Endothelial cell of umbilical vein (primary cell): ENCODE measurements around the gene MACROD2. TPM values are rescaled to one million over a fixed set of nuclear protein-coding genes. Genes with fewer than 3 reads are reported as not detected.

Experiments
- BruUV-seq: library from RNA; stranded (reverse); fragments of 400-500 nt; replicated peaks from 2 replicates; lab custom pipeline; 2021; lab: Mats Ljungman, UMichigan
- CTCF ChIA-PET: fragments of 300-600, 350-600 bp; sonication (Branson Sonifier 250); formaldehyde crosslinking; loops from one replicate; lab custom pipeline; 2021; ENCODE audit warnings: antibody characterized with exemption, inconsistent platforms; lab: Charles Lee
- POLR2A ChIA-PET: fragments of 300-600, 350-600 bp; sonication (Branson Sonifier 250); formaldehyde crosslinking; loops from one replicate; lab custom pipeline; 2021; ENCODE audit warnings: antibody characterized with exemption, inconsistent platforms; lab: Charles Lee
- DNase-seq: peaks from one replicate; pipeline ENCODE4 v3.0.0-alpha.2; 2011; ENCODE audit warnings: low read depth, low spot score
- FAIRE-seq: peaks from 2 replicates; lab custom pipeline; 2011; peaks lifted over from hg19 to GRCh38; lab: Jason Lieb, UNC
- H2AFZ ChIP-seq: 2 replicates; pipeline ENCODE4 v1.6.0; 2012; ENCODE audit warnings: low read depth, low read length, control low read depth, inconsistent platforms
- H3K27ac ChIP-seq: 2 replicates; pipeline ENCODE4 v1.5.1; 2011; ENCODE audit warnings: low read depth, mild to moderate bottlenecking, control low read depth, low read length, moderate library complexity; ENCODE audit not compliant: insufficient read depth
- H3K27me3 ChIP-seq, 2 experiments: 2 replicates each; pipeline versions ENCODE4 v1.6.0 to v1.6.1; 2011; ENCODE audit warnings: low read length in 2 of 2, mixed read lengths in 1 of 2; ENCODE audit not compliant: control insufficient read depth in 2 of 2, insufficient read depth in 2 of 2
- H3K36me3 ChIP-seq, 2 experiments: 2 replicates in 1 of 2; 3 replicates in 1 of 2; pipeline ENCODE4 v1.5.1; 2011; ENCODE audit warnings: low read length in 2 of 2, mild to moderate bottlenecking in 1 of 2, moderate library complexity in 1 of 2; ENCODE audit not compliant: control insufficient read depth in 2 of 2, insufficient read depth in 2 of 2; ENCODE audit errors: extremely low read depth in 1 of 2
- H3K4me1 ChIP-seq: 3 replicates; pipeline ENCODE4 v1.5.1; 2011; ENCODE audit warnings: mild to moderate bottlenecking, low read length; ENCODE audit not compliant: control insufficient read depth, insufficient read depth; ENCODE audit errors: extremely low read depth
- H3K4me2 ChIP-seq: 2 replicates; pipeline ENCODE4 v1.6.1; 2011; ENCODE audit warnings: low read length, control low read depth, mixed read lengths; ENCODE audit not compliant: insufficient read depth
- H3K4me3 ChIP-seq, 3 experiments: fragments of 200-600 bp in 1 of 3; sonication (generic), shearing (Covaris generic) in 1 of 3; replicated peaks in 1 of 3; 2 replicates each; pipeline ENCODE4 v1.5.1; 2011 to 2016; ENCODE audit warnings: control low read depth in 3 of 3, low read length in 3 of 3, mild to moderate bottlenecking in 2 of 3, inconsistent platforms in 1 of 3, low read depth in 1 of 3, moderate library complexity in 1 of 3; ENCODE audit not compliant: insufficient read depth in 1 of 3
- H3K79me2 ChIP-seq: 2 replicates; pipeline ENCODE4 v1.6.0; 2012; ENCODE audit warnings: low read length, inconsistent platforms; ENCODE audit not compliant: control insufficient read depth, insufficient read depth
- H3K9ac ChIP-seq: replicated peaks from 2 replicates; pipeline ENCODE3; 2011; ENCODE audit warnings: low read length, control low read depth; ENCODE audit not compliant: insufficient read depth; ENCODE audit errors: extremely low read depth
- H3K9me1 ChIP-seq: replicated peaks from 3 replicates; pipeline ENCODE4 v1.6.0; 2011; ENCODE audit warnings: mild to moderate bottlenecking, low read length; ENCODE audit not compliant: control insufficient read depth, insufficient read depth; ENCODE audit errors: extremely low read depth
- H3K9me3 ChIP-seq: replicated peaks from 2 replicates; pipeline ENCODE4 v1.5.1; 2012; ENCODE audit warnings: low read length, inconsistent platforms; ENCODE audit not compliant: control insufficient read depth, insufficient read depth
- H4K20me1 ChIP-seq: replicated peaks from 2 replicates; pipeline ENCODE3; 2011; ENCODE audit warnings: mild to moderate bottlenecking, low read length; ENCODE audit not compliant: control insufficient read depth, insufficient read depth; ENCODE audit errors: extremely low read depth
- FOS ChIP-seq: IDR thresholded peaks from 2 replicates; pipeline ENCODE4 v1.6.1; 2011; ENCODE audit warnings: mild to moderate bottlenecking, low read length, moderate library complexity, borderline replicate concordance; ENCODE audit not compliant: insufficient read depth
- GATA2 ChIP-seq: IDR thresholded peaks from 2 replicates; pipeline ENCODE4 v1.7.0; 2011; ENCODE audit warnings: low read depth, mild to moderate bottlenecking, moderate library complexity, mixed read lengths, low read length; ENCODE audit not compliant: insufficient read length, insufficient read depth
- JUN ChIP-seq: IDR thresholded peaks from 2 replicates; pipeline ENCODE4 v1.6.1; 2011; ENCODE audit warnings: borderline replicate concordance, low read depth; ENCODE audit not compliant: insufficient read length, insufficient read depth
- MYC ChIP-seq: IDR thresholded peaks from one replicate; pipeline ENCODE4 v1.6.1; 2011; ENCODE audit warnings: mild to moderate bottlenecking, low read depth, low read length
- dilution Hi-C: fragments of 300-500 bp; cut with MboI; formaldehyde crosslinking; loops from one replicate; pipeline ENCODE4 v1.15.0; 2019; ENCODE audit warnings: low sequenced_read_pairs; ENCODE audit not compliant: extremely low pct_ligation_motif_present
- intact Hi-C: fragments of 100-400 bp; cut with micrococcal nuclease; formaldehyde crosslinking; loops from one replicate; pipeline ENCODE4 v1.10.0; 2022
- polyA plus RNA-seq, 4 experiments: library from polyadenylated mRNA; depleted of rRNA in 3 of 4; stranded (reverse) in 3 of 4; unstranded in 1 of 4; fragments of >200 nt; gene quantifications; 2 replicates each; pipeline versions ENCODE4 v1.2.1 to v1.2.3, GENCODE V29; 2011 to 2012; ENCODE audit warnings: missing spikeins in 1 of 4
- total RNA-seq: library from RNA; stranded (reverse); gene quantifications from 2 replicates; pipeline ENCODE4 v1.2.3, GENCODE V29; 2021
- TF ChIP-seq, protein P1 (sequence below), 2 donors: IDR thresholded peaks; 1 replicate in 1 of 2; 2 replicates in 1 of 2; pipeline ENCODE4 v1.5.1; 2011; ENCODE audit warnings: low read length in 2 of 2, mild to moderate bottlenecking in 2 of 2, moderate library complexity in 2 of 2, control low read depth in 1 of 2, inconsistent platforms in 1 of 2, low read depth in 1 of 2; ENCODE audit not compliant: insufficient read depth in 1 of 2; ENCODE audit errors: extremely low read depth in 1 of 2

The MACROD2 gene
- total and polyA plus RNA-seq, 2 donors (not counting 3 experiments of a cell fraction or from before 2014, with no cell fraction given) = 0.11 to 0.73 TPM

DNA sequence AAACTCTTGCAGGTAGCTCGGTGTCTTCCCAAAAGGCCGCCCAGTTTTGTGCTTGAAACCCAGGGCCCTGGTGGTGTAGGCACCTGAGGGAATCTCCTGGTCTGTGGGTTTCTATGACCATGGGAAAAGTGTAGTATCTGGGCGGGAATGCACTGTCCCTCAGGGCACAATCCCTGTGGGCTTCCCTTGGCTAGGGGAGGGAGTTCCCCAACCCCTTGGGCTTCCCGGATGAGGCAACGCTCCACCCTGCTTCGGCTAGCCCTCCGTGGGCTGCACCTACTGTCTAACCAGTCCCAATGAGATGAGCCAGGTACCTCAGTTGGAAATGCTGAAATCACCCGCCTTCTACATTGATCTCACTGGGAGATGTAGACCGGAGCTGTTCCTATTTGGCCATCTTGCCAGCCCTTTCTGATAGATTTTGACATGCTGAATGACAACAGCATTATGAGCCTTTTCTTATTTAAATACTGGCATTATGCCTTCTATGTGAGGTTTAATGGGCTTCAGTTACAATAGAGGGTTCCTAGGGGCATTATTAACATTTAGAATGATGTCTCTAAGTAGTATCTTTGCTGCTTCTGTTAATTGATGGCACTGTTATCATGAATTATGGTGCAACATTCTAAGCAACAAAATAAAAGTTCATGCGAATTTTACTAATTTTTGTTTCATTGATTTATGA is 475.8 kb downstream of the MACROD2 start:
- dilution Hi-C loops = no loop called here
- Histone ChIP-seq H3K27me3 (no peaks in the 10 kb centered on the region), H3K9me1 (no peaks in the 10 kb centered on the region), H3K36me3 (no peaks in the 10 kb centered on the region), H3K4me2 (no peak overlapping the region), H4K20me1 (no peaks in the 10 kb centered on the region), H3K9ac (no peak overlapping the region), H3K9me3 (no peaks in the 10 kb centered on the region), H3K79me2 (no peaks in the 10 kb centered on the region), H2AFZ (no peak overlapping the region), H3K27ac (no peak overlapping the region), H3K4me1 (no peaks in the 10 kb centered on the region), H3K4me3 (no peak overlapping the region)
- no peak for DNase-seq
- ChIA-PET POLR2A (no interaction called here), CTCF (no interaction called here)
- BruUV-seq = no TSS peak
- TF ChIP-seq, protein P1, sequence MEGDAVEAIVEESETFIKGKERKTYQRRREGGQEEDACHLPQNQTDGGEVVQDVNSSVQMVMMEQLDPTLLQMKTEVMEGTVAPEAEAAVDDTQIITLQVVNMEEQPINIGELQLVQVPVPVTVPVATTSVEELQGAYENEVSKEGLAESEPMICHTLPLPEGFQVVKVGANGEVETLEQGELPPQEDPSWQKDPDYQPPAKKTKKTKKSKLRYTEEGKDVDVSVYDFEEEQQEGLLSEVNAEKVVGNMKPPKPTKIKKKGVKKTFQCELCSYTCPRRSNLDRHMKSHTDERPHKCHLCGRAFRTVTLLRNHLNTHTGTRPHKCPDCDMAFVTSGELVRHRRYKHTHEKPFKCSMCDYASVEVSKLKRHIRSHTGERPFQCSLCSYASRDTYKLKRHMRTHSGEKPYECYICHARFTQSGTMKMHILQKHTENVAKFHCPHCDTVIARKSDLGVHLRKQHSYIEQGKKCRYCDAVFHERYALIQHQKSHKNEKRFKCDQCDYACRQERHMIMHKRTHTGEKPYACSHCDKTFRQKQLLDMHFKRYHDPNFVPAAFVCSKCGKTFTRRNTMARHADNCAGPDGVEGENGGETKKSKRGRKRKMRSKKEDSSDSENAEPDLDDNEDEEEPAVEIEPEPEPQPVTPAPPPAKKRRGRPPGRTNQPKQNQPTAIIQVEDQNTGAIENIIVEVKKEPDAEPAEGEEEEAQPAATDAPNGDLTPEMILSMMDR (IDR thresholded peaks at IDR 0.05; ENCODE audit: extremely low read depth in 1 of 2, insufficient read depth in 1 of 2, low read depth in 1 of 2, low read length in 2 of 2) = no peak
- TF ChIP-seq JUN (no peak), FOS (no peak), MYC (no peak)
- intact Hi-C loops = no loop called here
- FAIRE-seq = no peak

DNA sequence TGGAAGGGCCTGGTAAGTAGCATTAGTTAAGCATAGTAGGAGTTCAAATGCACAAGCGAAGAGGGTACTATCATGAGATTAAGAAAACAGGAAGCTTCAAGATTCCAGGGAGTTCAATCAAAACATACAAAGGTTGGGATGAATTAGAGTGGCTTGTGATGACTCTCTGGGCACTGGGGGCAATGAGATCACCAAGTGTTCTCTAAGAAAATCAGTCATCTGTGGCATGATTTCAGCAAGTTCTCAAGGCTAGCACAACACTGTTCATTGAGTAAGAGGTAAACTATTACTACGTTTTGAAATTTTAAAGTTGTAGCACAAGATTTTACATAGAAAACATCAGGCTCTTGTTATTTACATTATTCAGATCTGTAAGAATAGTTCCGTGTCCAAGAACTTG is 481.8 kb downstream of the MACROD2 start:
- no TSS peak for BruUV-seq
- H3K27me3 ChIP-seq = no peaks in the 10 kb centered on the region
- dilution Hi-C loops (no loop called here), intact Hi-C loops (no loop called here)
- no peak overlapping the region for H3K27ac ChIP-seq
- no peak overlapping the region for H3K4me3 ChIP-seq
- no peaks in the 10 kb centered on the region for H3K79me2 ChIP-seq
- FAIRE-seq = no peak
- H3K9me3 ChIP-seq = no peaks in the 10 kb centered on the region
- POLR2A ChIA-PET = no interaction called here
- TF ChIP-seq, protein P1 (IDR thresholded peaks at IDR 0.05; ENCODE audit: extremely low read depth in 1 of 2, insufficient read depth in 1 of 2, low read depth in 1 of 2, low read length in 2 of 2) = no peak
- TF ChIP-seq GATA2 = no peak
- no peak for TF ChIP-seq MYC
- no peak for TF ChIP-seq FOS
- no peak for DNase-seq
- CTCF ChIA-PET = interaction anchor here (1.5 kb wide), 1 partner anchor 20 kb away, joined by 5 read pairs; no protein-coding TSS in a partner anchor
- no peaks in the 10 kb centered on the region for H3K9me1 ChIP-seq
- no peaks in the 10 kb centered on the region for H4K20me1 ChIP-seq
- H3K4me1 ChIP-seq = peaks cover 5% of the 10 kb centered on the region
- no peak overlapping the region for H2AFZ ChIP-seq
- H3K36me3 ChIP-seq = no peaks in the 10 kb centered on the region
- H3K4me2 ChIP-seq = no peak overlapping the region
- no peak overlapping the region for H3K9ac ChIP-seq
